C4-2B (cell line): ENCODE measurements around the gene CACNB4.

Experiments used
- CTCF ChIP-seq: fragments of 450-650 bp; conservative IDR thresholded peaks from 2 replicates; pipeline ENCODE4 v1.5.1; 2017; ENCODE audit warnings: mild to moderate bottlenecking
- ZFX ChIP-seq: fragments of 450-650 bp; IDR thresholded peaks from 2 replicates; pipeline ENCODE4 v1.6.1; 2017

DNA sequence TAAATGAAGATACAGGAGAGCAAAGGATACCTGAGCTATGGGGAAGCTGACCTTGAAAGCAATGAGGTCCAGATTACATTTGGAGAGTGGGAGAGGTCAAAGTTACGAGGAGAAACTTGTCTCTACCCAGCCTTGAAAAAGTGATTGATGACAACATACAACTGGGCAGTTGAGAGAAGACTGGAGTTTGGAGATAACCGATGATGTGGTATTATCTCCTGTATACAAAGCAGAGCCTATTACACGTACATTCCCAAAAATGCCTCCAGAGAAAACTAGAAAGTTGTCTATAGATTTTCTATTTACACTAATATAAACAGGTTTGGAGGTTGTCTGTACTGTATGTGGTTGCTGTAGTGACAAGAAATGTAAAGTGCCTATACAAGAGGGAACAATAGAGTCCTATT lies 299.0 kb downstream of the CACNB4 start:
- TF ChIP-seq CTCF (no peak), ZFX (no peak)
